Measurements from ENCODE around the gene DPYD.

- TF ChIP-seq POLR2A (IDR thresholded peaks at IDR 0.05; ENCODE audit: low read length) (no peak), GATA1 (IDR thresholded peaks at IDR 0.05; ENCODE audit: low read depth, low read length) (no peak)
Measured at GRCh38 chr1:97044159-97044760, 876.6 kb downstream of the DPYD start.
